GM12864 (cell line): Measurements from ENCODE around the gene PAX7.
"Not testable (repeated sequence)": the region's sequence is repeated elsewhere in the genome, so short reads cannot be mapped to it uniquely, and the experiment has no call there.

Experiments
- DNase-seq: peaks from one replicate; pipeline ENCODE4 v3.0.0-alpha.2; 2011; ENCODE audit warnings: low read depth
- H3K4me3 ChIP-seq: 2 replicates; pipeline ENCODE4 v1.5.1; 2011; ENCODE audit warnings: mild to moderate bottlenecking, low read depth, low read length, control low read depth
- TF ChIP-seq, protein P1 (sequence below): IDR thresholded peaks from 2 replicates; pipeline ENCODE4 v1.5.1; 2011; ENCODE audit warnings: low read depth, mild to moderate bottlenecking, moderate library complexity, low read length, control low read depth, inconsistent platforms; ENCODE audit errors: missing control alignments

PAX7 gene

GRCh38 chr1:18687273-18687672 lies 56.6 kb downstream of the PAX7 start:
- TF ChIP-seq, protein P1, sequence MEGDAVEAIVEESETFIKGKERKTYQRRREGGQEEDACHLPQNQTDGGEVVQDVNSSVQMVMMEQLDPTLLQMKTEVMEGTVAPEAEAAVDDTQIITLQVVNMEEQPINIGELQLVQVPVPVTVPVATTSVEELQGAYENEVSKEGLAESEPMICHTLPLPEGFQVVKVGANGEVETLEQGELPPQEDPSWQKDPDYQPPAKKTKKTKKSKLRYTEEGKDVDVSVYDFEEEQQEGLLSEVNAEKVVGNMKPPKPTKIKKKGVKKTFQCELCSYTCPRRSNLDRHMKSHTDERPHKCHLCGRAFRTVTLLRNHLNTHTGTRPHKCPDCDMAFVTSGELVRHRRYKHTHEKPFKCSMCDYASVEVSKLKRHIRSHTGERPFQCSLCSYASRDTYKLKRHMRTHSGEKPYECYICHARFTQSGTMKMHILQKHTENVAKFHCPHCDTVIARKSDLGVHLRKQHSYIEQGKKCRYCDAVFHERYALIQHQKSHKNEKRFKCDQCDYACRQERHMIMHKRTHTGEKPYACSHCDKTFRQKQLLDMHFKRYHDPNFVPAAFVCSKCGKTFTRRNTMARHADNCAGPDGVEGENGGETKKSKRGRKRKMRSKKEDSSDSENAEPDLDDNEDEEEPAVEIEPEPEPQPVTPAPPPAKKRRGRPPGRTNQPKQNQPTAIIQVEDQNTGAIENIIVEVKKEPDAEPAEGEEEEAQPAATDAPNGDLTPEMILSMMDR: no peak
- no peak for DNase-seq
- H3K4me3 ChIP-seq: no peak overlapping the region

DNA sequence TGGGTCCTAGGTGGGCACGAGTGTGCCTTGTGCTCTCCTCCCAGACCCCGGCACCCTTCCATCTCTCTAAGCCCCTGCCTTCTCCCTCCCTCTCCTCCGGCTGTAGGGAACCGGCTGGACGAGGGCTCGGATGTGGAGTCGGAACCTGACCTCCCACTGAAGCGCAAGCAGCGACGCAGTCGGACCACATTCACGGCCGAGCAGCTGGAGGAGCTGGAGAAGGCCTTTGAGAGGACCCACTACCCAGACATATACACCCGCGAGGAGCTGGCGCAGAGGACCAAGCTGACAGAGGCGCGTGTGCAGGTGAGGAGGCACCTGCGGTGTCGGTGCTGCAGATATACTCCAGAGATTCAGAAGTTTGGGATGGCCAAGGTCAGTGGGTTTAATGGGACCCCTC lies 61.0 kb downstream of the PAX7 start:
- DNase-seq: no peak
- TF ChIP-seq, protein P1: no peak
- H3K4me3 ChIP-seq: no peak overlapping the region

DNA sequence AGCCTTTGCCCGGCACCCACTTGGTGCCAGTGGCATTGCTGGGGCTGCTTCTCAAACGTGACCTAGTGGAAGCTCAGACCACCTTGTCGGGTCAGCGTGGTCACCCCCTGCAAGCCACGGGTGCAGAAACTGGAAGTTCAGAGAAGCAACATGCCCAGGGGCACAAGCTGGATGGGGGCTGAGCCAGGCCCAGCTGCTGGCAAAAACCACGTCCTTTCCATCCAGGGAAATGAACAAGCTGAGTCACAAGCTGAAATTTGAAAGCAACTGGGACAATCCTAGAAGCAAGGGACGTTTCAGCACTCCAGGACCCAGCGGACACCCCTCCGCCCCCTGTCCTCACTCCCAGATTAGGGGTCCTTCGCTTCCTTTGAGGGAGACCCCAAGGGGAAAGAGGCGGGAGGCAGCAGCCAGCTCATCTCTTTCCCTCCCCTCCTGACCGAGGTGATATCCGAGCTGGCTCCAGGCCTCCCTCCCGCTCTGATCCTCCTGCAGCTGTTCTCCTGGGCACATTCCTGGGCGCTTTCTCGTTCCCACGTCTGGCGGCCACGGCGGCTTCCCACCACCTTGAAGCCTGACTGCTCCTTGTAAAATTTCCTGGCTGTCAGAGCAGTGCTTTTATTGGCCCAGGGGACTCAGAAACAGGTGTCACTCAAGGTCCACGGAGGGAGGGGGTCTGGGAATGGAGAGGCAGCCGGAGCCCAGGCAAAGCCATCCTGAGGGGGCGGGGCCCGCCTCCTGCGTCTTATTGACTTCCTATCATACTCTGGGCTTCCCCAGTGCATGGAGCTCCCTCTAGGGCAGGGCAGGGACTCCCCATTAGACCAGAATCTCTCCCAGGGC lies 62.8 kb downstream of the PAX7 start:
- TF ChIP-seq, protein P1: no peak
- DNase-seq: no peak
- no peak overlapping the region for H3K4me3 ChIP-seq

GRCh38 chr1:18694289-18694688 lies 63.6 kb downstream of the PAX7 start:
- H3K4me3 ChIP-seq, DNase-seq: not testable (repeated sequence)

DNA sequence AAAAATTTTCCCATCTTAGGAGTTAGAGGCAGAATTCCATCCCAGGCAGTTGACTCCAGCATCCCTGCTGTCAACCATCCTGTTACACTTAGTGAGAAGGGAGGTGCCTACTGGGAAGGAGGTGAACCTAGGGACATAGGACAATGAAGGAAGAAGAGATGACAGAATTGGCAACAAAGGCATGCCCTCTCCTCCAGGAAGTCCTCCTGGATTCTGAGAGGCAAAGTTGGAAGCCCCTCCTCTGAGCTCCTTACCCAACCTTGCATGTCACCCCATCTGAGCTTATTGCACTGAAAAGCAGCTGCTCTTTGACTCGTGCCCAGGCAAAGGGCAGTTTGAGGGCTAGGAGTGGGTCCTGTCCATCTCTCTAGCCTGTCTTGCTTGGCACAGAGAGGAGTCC lies 66.9 kb downstream of the PAX7 start:
- TF ChIP-seq, protein P1: no peak
- DNase-seq: no peak
- H3K4me3 ChIP-seq: no peak overlapping the region

- H3K4me3 ChIP-seq: no peak overlapping the region
- DNase-seq: no peak
- TF ChIP-seq, protein P1: no peak
Measured at GRCh38 chr1:18700530-18700929, 69.9 kb downstream of the PAX7 start.

DNA sequence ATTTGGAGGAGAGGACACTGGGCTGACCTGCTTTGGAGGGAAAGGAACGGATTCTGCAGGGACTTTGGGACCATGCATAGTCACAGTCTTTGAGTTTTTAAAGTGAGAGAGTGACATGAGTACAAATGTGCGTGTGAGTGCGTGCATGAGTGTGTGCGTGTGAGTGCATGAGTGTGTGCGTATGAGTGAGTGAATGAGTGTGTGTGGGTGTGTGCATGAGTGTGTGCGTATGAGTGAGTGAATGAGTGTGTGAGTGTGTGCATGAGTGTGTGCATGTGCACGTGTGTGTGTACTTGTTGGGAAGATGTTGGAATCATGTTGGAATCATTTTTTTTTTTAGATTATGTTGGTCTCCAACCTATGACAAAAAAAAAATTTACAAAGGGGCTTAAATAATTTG lies 70.5 kb downstream of the PAX7 start:
- no peak for DNase-seq
- H3K4me3 ChIP-seq: no peak overlapping the region
- TF ChIP-seq, protein P1: no peak
